Activated naive CD8-positive, alpha-beta T cell (primary cell): ENCODE measurements around the gene NOL8.

Source experiments
- H3K27ac Mint-ChIP-seq: one replicate; pipeline ENCODE4 v1.8.0; 2021; ENCODE audit warnings: mixed read lengths
- H3K27me3 Mint-ChIP-seq: one replicate; pipeline ENCODE4 v1.8.0; 2021; ENCODE audit warnings: mixed read lengths
- H3K36me3 Mint-ChIP-seq: one replicate; pipeline ENCODE4 v1.8.0; 2021; ENCODE audit warnings: mixed read lengths
- H3K4me1 Mint-ChIP-seq: one replicate; pipeline ENCODE4 v1.8.0; 2021; ENCODE audit warnings: low read depth, mixed read lengths
- H3K4me3 Mint-ChIP-seq: one replicate; pipeline ENCODE4 v1.8.0; 2021; ENCODE audit warnings: mild to moderate bottlenecking, mixed read lengths
- H3K9me3 Mint-ChIP-seq: one replicate; pipeline ENCODE4 v1.8.0; 2021; ENCODE audit warnings: low read depth, mixed read lengths

NOL8 gene

GRCh38 chr9:92294297-92294676 is 30.9 kb downstream of the NOL8 start:
- peaks cover 26% of the 10 kb centered on the region for H3K36me3 Mint-ChIP-seq
- H3K9me3 Mint-ChIP-seq: no peaks in the 10 kb centered on the region
- peaks cover 63% of the 10 kb centered on the region for H3K4me1 Mint-ChIP-seq
- peak overlapping the region; percentile 100 for H3K27ac Mint-ChIP-seq
- H3K4me3 Mint-ChIP-seq: peak overlapping the region; percentile 95
- no peaks in the 10 kb centered on the region for H3K27me3 Mint-ChIP-seq

- H3K27me3 Mint-ChIP-seq: no peaks in the 10 kb centered on the region
- peak within 1 kb of the TSS; percentile 100 for H3K27ac Mint-ChIP-seq
- peaks cover 24% of the 10 kb centered on the region for H3K36me3 Mint-ChIP-seq
- no peaks in the 10 kb centered on the region for H3K9me3 Mint-ChIP-seq
- peaks cover 63% of the 10 kb centered on the region for H3K4me1 Mint-ChIP-seq
- H3K4me3 Mint-ChIP-seq: peak within 1 kb of the TSS; percentile 95
These were observed 31.5 kb downstream of the NOL8 start, which contains the start of gene IARS1 for GRCh38 chr9:92293452-92294296. IARS1 (minus strand) TSS chr9:92293697; CDS start chr9:92289419, 4,278 bp downstream.

- peak overlapping the region; percentile 95 for H3K4me3 Mint-ChIP-seq
- no peaks in the 10 kb centered on the region for H3K27me3 Mint-ChIP-seq
- H3K36me3 Mint-ChIP-seq: peaks cover 24% of the 10 kb centered on the region
- peaks cover 69% of the 10 kb centered on the region for H3K4me1 Mint-ChIP-seq
- H3K9me3 Mint-ChIP-seq: no peaks in the 10 kb centered on the region
- H3K27ac Mint-ChIP-seq: peak overlapping the region; percentile 100
These were observed 32.1 kb downstream of the NOL8 start for GRCh38 chr9:92293075-92293354.

- peak overlapping the region; percentile 95 for H3K4me3 Mint-ChIP-seq
- H3K4me1 Mint-ChIP-seq: peaks cover 68% of the 10 kb centered on the region
- peaks cover 22% of the 10 kb centered on the region for H3K36me3 Mint-ChIP-seq
- H3K27ac Mint-ChIP-seq: peak overlapping the region; percentile 100
- H3K27me3 Mint-ChIP-seq: no peaks in the 10 kb centered on the region
- no peaks in the 10 kb centered on the region for H3K9me3 Mint-ChIP-seq
These were observed 32.6 kb downstream of the NOL8 start for GRCh38 chr9:92292338-92293074.

GRCh38 chr9:92291577-92291976 is 33.6 kb downstream of the NOL8 start:
- H3K36me3 Mint-ChIP-seq: peaks cover 21% of the 10 kb centered on the region
- peaks cover 64% of the 10 kb centered on the region for H3K4me1 Mint-ChIP-seq
- no peaks in the 10 kb centered on the region for H3K27me3 Mint-ChIP-seq
- no peaks in the 10 kb centered on the region for H3K9me3 Mint-ChIP-seq
- peak overlapping the region; percentile 95 for H3K4me3 Mint-ChIP-seq
- peak overlapping the region; percentile 28 for H3K27ac Mint-ChIP-seq

GRCh38 chr9:92290785-92291429 is 34.2 kb downstream of the NOL8 start:
- Mint-ChIP-seq H3K36me3 (peaks cover 21% of the 10 kb centered on the region), H3K4me3 (peak overlapping the region; percentile 95)

GRCh38 chr9:92289708-92290390 is 35.3 kb downstream of the NOL8 start:
- H3K36me3 Mint-ChIP-seq: peaks cover 25% of the 10 kb centered on the region
- H3K27ac Mint-ChIP-seq: peak overlapping the region; percentile 16
- no peaks in the 10 kb centered on the region for H3K27me3 Mint-ChIP-seq
- peak overlapping the region; percentile 42 for H3K4me3 Mint-ChIP-seq
- peaks cover 62% of the 10 kb centered on the region for H3K4me1 Mint-ChIP-seq
- H3K9me3 Mint-ChIP-seq: no peaks in the 10 kb centered on the region

More at GRCh38 chr9:92290785-92291429, 34.2 kb downstream of the NOL8 start:
- Mint-ChIP-seq H3K4me1 (peaks cover 63% of the 10 kb centered on the region), H3K27me3 (no peaks in the 10 kb centered on the region), H3K27ac (peak overlapping the region; percentile 77), H3K9me3 (no peaks in the 10 kb centered on the region)

GRCh38 chr9:92279302-92279701 is 45.8 kb downstream of the NOL8 start:
- H3K9me3 Mint-ChIP-seq: no peaks in the 10 kb centered on the region
- H3K27me3 Mint-ChIP-seq: no peaks in the 10 kb centered on the region
- no peak overlapping the region for H3K4me3 Mint-ChIP-seq
- no peak overlapping the region for H3K27ac Mint-ChIP-seq
- peaks cover 15% of the 10 kb centered on the region for H3K36me3 Mint-ChIP-seq
- H3K4me1 Mint-ChIP-seq: peaks cover 36% of the 10 kb centered on the region

- peaks cover 38% of the 10 kb centered on the region for H3K4me1 Mint-ChIP-seq
- peaks cover 17% of the 10 kb centered on the region for H3K36me3 Mint-ChIP-seq
- H3K9me3 Mint-ChIP-seq: no peaks in the 10 kb centered on the region
- no peak overlapping the region for H3K27ac Mint-ChIP-seq
- no peaks in the 10 kb centered on the region for H3K27me3 Mint-ChIP-seq
- no peak overlapping the region for H3K4me3 Mint-ChIP-seq
These were observed 47.0 kb downstream of the NOL8 start for GRCh38 chr9:92278110-92278509.

GRCh38 chr9:92276331-92277032 is 48.7 kb downstream of the NOL8 start:
- Mint-ChIP-seq H3K27ac (no peak overlapping the region), H3K4me3 (peak overlapping the region; percentile 64), H3K36me3 (peaks cover 17% of the 10 kb centered on the region), H3K27me3 (no peaks in the 10 kb centered on the region), H3K9me3 (no peaks in the 10 kb centered on the region), H3K4me1 (peaks cover 38% of the 10 kb centered on the region)

GRCh38 chr9:92275541-92275940 is 49.6 kb downstream of the NOL8 start:
- H3K4me3 Mint-ChIP-seq: no peak overlapping the region
- peaks cover 36% of the 10 kb centered on the region for H3K4me1 Mint-ChIP-seq
- H3K27ac Mint-ChIP-seq: no peak overlapping the region
- peaks cover 17% of the 10 kb centered on the region for H3K36me3 Mint-ChIP-seq
- H3K27me3 Mint-ChIP-seq: no peaks in the 10 kb centered on the region
- H3K9me3 Mint-ChIP-seq: no peaks in the 10 kb centered on the region

- H3K9me3 Mint-ChIP-seq: no peaks in the 10 kb centered on the region
- H3K4me3 Mint-ChIP-seq: no peak overlapping the region
- no peaks in the 10 kb centered on the region for H3K27me3 Mint-ChIP-seq
- H3K36me3 Mint-ChIP-seq: peaks cover 14% of the 10 kb centered on the region
- no peak overlapping the region for H3K27ac Mint-ChIP-seq
- H3K4me1 Mint-ChIP-seq: peaks cover 2% of the 10 kb centered on the region
These were observed 54.6 kb downstream of the NOL8 start for GRCh38 chr9:92270511-92270910.

GRCh38 chr9:92266486-92266885 is 58.7 kb downstream of the NOL8 start:
- H3K36me3 Mint-ChIP-seq: peaks cover 12% of the 10 kb centered on the region
- H3K4me3 Mint-ChIP-seq: no peak overlapping the region
- H3K9me3 Mint-ChIP-seq: no peaks in the 10 kb centered on the region
- H3K4me1 Mint-ChIP-seq: no peaks in the 10 kb centered on the region
- no peaks in the 10 kb centered on the region for H3K27me3 Mint-ChIP-seq
- H3K27ac Mint-ChIP-seq: no peak overlapping the region

- H3K36me3 Mint-ChIP-seq: peaks cover 12% of the 10 kb centered on the region
- H3K27me3 Mint-ChIP-seq: no peaks in the 10 kb centered on the region
- H3K4me1 Mint-ChIP-seq: no peaks in the 10 kb centered on the region
- no peak overlapping the region for H3K27ac Mint-ChIP-seq
- H3K9me3 Mint-ChIP-seq: no peaks in the 10 kb centered on the region
- H3K4me3 Mint-ChIP-seq: no peak overlapping the region
These were observed 60.0 kb downstream of the NOL8 start for GRCh38 chr9:92265154-92265553.
